GM18907 (cell line): Measurements from ENCODE around the gene RPP21.

Source experiments
- ATAC-seq: cut with Tn5 transposase; IDR thresholded peaks from one replicate; pipeline ENCODE4 v1.9.1; 2021; ENCODE audit warnings: mild to moderate bottlenecking, moderate library complexity; ENCODE audit not compliant: unreplicated experiment

RPP21 gene

DNA sequence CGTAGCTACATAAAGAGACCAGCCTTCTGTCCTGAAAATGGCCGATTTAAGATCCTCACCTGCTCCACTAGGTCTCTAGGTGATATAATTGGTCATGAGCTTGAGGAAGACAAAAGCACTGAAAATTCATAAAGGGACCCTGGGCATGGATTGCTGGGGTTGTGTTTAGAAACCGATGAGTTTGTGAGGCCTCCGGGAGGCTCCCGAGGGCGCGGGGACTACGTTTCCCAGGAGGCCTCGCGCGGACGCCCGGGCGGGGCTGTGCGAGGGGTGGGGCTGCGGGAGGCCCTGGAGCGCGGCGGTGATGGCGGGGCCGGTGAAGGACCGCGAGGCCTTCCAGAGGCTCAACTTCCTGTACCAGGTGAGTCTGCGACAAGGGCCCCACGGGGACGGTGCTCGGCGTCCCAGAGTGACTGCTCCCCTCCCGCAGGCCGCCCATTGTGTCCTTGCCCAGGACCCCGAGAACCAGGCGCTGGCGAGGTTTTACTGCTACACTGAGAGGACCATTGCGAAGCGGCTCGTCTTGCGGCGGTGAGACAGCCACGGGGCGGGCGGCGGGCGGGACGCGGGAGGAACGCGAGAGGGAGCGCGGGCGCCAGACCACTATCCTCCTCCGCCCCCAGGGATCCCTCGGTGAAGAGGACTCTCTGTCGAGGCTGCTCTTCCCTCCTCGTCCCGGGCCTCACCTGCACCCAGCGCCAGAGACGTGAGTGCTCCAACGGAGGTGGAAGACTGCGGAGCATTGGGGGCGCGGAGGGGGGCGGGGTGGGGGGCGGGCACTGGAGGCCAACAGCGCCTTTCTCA is at the start of gene RPP21:
RPP21 (plus strand) TSS at position 289 of the 804 bp plus-strand sequence; CDS start at position 305, 16 bp downstream.
- peak; percentile 85 for ATAC-seq

DNA sequence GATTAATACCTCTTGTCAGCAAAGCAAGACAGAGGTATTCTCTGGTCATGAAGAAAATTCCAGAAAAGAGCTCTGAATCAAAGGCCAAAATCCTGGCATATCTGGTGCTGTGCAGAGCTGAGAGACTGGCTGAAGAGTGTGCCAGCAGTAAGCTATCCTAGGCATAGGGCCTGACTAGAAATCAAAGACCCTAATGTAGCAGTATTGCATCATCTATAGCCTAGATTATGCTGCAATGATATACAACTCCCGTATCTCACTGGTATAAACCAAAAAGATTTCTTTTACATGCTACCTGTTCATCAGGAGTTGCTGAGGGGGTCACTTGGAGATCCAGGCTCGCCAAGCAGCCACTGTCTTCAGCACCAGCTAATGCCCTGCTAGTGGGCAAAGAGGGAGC is 49.1 kb upstream of the RPP21 start:
- ATAC-seq, result no peak

DNA sequence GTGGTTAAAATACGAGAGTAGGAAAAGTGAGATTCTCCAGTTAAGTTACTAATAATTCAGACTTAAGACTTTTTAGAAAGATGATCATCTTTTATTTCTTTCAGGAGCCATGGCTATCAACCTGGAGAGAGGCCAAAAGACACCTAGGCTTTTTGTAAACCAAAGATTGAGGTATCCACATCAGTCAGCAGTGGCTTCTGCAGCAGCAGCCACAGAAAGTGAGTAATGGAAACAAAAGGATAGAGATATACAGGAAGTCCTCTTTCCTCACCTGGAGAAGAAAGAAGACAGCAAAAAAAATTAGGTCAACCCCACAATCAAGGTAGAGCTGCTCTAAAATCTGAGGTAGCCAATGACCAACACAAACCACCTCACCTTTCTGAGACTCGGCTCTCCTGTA is 41.0 kb upstream of the RPP21 start:
- no peak for ATAC-seq

DNA sequence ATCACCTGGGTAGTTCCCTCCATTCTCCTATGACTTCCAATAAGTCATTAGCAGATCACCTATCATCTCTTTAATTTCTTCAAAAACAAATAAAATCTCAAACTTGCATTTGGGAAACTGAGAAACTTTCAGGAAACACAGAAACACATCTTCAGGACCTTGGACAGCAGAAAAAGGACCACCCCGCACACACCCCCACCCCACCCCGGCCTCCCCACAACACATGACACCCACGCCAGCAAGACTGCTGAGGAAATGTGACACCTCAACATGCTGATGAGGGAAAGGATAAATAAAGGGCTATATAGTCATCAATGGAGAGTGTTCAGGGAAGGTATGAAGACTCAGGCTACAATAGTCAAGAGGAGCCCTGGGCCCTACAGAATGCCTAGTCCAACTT is 33.9 kb upstream of the RPP21 start:
- ATAC-seq, result no peak

DNA sequence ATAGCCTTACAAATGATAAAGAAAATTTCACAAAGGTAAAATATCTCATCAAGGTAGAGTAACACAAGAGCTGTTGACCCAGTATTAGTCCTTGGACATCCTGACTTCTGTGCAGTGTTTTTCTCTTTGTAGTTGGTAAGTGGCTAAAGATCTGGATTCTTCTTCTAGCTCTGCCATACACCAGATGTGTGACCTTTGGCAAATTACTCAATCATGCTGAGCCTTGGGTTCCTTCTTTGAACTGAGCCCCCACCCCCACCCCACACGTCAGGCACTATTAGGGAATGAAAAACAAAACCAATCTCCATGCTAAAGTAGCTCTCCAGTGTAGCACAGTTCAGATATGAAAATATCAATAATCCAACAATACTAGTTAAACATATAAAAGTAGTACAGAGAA is 33.3 kb upstream of the RPP21 start:
- ATAC-seq, result no peak

DNA sequence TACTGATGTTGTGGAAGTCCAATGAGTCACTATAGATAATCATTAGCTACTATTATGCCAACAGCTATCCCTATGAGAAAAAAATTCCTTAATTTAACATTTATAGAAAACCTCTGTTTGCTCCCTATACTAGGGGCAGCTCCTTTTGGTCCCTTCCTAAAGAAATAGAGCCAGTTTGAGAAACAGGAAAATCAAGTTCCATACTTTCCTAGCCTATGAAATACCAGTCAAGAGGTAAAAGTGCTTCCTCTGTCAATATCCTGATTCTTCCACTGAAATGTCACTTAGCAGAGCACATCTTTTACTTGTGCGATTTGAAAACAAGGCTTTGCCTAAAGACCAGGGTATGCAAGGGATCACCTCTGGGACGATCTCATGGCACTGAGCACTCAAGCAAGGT is 32.7 kb upstream of the RPP21 start:
- ATAC-seq, result no peak

DNA sequence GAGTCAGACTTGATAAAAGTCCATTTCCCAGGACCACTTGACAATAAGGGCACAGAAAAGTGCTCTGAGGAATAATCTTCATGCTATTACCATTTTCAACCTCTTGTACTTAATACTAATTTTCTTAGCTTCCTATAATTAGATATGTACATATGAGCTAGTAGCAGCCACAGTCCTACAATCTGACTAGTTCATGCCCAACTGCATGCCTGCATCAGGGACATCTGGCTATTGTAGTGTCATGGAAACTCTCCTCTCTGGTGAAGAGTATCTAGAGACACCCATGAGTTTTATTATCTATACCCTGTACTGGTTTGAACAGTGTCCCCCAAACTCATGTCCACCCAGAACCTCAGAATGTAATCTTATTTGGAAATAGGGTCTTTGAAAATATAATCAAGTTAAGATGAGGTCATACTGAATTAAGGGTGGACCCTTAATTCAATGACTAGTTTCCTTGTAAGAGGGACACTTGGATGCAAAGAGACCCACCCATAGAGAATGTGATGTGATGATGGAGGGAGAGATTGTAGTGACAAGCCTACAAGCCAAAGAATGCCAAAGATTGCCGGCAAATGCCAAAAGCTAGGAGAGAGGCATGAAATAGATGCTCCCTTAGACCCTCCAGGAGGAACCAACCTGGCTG is 32.2 kb upstream of the RPP21 start:
- ATAC-seq, result no peak

DNA sequence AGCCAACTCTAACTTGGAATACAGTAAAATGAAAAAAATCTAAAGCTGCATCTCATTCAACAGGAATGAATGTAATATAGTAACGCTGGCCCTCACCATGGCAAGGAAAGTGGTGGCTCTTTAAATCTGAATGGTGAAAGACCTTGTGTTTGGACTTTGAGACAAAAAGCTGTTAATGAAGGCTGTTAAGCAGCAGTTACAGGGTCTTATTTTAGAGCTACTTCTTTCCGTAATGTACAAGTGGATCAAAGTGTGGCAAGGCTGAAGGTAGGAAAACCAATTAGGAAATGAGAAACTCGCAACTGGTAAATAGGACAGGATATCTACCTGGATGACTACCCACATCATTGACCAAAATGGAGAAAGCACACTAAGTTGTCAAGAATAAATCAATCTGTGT is 29.8 kb upstream of the RPP21 start:
- ATAC-seq, result no peak

DNA sequence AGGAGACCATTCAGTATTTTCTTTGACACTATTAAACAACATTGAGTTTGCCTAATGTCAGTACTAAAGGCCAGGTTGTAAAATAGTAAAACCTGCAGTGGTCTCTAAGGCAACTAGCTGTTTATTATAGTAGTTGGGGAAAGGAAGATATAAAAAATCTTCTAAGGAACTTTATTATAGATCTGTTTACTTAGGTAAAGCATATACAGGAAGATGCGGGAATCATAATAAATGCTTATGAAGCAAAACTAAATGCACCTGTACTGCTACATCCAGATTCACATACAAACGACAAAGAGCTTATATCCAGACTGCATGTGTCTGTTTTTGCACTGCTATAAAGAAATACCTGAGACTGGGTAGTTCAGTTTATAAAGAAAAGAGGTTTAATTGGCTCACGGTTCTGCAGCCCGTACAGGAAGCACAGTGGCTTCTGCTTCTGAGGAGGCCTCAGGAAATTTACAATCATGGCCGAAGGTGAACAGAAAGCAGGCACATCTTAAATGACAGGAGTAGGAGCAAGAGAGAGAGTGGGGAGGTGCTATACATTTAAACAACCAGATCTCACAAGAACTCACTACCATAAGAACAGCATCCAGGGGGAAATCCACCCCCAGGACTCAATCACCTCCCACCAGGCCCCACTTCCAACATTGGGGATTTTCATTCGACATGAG is 26.9 kb upstream of the RPP21 start:
- ATAC-seq, result no peak

DNA sequence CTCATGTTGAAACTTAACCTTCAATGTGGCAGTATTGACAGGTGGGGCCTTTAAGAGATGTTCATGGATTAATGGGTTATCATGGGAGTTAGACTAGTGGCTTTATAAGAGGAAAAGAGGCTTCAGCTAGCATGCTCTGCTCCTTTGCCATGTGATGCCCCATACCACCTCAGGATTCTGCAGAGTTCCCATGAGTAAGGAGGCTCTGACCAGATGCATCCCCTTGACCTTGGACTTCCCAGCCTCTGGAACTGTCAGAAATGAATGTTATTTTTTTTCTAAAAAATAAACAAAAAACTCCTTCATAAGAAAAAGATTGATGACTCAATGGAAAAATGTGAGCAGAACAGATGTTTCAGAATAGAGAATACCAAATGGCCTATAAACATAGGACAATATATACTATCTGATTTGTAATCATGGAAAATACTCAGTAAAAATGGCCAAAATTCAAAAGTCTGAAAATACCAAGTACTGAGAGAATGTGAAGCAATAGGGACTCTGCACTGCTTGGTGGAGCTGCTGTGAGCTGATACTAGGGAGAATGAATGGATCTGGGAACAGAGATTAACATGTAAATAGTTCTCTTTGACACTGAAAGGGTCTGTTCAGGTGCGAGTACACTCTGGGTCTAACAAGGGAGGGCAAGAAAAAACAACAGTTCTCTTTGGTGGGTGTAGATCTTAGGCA is 25.7 kb upstream of the RPP21 start:
- no peak for ATAC-seq

DNA sequence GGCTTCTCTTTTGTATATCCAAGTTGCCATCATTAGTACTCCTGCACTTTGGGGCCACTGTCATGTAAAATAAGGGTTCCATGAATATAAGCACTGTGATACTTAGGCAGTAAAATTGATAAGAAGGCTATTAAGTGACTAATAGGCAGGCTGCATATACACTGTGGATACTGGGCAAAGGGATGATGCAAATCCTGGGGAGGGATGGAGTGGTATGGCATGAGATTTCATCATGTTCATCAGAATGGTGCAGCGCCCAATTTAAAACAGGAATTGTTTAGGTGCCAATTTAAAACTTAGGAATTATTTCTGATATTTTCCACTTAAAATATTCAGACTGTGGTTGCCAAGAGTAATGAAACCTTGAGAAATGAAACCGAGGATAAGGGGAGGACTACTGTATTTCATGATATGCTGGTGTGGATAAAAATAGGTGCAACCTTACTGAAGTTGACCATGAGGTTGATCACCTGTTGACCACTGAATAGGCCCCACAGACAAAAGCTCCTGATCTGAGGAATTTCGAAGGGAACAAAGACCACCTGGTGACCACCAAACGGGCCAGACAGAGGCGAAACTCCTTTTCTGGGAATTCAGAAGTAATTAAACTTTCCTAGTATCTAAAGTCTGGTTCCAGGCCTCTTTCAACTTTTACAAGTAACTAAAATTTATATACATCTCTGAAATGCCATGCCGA is 23.1 kb upstream of the RPP21 start:
- ATAC-seq, result no peak

DNA sequence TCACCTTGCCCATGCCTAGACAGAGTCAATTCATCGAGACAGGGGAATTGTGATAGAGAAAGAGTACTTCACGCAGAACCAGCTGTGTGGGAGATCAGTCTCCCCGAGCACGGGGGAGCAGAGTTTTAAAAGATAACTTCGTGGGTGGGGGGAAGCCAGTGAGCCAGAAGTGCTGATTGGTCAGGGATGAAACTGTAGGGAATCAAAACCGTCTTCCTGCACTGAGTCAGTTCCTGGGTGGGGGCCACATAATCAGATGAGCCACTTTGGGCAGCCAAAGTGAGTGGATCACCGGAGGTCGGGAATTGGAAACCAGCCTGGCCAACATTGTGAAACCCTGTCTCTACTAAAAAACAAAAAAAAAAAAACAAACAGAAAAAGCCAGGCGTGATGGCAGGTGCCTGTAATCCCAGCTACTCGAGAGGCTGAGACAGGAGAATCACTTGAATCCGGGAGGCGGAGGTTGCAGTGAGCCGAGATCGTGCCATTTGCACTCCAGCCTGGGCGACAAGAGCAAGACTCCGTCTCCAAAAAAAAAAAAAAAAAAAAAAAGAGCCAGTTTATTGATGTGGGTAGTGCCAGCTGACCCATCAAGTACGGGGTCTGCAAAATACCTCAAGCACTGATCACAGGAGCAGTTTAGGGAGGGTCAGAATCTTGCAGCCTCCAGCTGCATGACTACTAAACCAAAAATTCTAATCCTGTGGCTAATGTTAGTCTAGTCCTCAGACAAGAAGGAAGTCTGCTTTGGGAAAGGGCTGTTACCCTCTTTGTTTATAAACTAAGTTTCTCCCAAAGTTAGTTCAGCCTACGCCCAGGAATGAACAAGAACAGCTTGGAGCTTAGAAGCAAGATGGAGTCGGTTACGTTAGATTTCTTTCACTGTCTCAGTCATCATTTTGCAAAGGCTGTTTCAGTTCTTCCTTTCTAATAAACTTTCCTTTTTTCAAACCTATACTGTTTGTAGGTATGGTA is 22.1 kb upstream of the RPP21 start:
- no peak for ATAC-seq

DNA sequence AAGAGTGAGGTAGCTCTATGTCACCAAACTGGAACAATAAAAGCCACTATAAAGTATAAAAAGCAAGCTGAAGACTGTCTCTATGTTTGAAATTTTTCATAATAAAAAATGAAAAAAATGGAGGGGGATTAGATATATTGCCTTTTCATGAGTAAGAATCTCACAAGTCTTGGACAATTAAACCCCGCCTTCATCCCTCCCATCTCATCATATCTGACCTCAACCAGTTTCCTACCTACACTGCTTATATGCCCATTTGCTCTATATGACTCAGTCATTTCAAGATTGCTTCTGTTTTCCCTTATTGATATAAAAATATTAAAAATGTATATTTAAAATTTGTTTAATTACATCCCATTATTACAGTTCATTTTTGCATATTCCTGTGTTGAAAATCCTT is 21.1 kb upstream of the RPP21 start:
- ATAC-seq, result no peak

DNA sequence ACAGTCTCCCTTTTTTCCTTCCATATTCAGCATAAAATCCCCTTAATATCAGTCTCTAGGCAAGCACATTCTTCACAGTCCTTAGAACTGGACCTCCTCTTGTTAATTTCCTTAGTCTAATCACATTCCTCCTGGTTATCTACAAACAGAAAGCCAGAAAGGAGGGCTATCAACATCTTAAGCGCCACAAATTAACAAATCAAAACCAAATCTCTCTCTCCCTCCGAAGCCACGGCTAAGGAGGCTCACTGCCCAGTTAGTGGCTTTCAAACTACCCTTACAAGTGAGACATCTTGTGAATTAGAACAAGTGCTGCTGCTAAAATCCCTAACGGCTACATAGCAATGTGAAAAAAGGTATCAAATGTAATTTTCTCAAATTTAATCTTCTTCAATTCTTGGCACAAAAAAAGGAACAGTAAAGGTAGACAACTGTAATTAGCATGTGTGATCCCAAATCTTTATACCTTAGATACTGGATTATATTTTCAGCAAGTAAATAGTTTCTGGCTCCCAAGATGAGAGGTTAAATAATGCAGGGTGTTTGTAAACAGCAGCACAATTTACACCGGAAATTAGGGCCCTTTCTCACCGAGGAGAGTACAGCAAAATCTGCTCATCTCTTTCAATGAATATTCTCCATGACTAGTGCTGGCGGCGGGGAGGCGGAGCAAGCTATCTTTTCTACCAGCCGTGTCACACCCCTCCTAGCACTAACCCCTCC is 19.6 kb upstream of the RPP21 start:
- peak; percentile 40 for ATAC-seq

DNA sequence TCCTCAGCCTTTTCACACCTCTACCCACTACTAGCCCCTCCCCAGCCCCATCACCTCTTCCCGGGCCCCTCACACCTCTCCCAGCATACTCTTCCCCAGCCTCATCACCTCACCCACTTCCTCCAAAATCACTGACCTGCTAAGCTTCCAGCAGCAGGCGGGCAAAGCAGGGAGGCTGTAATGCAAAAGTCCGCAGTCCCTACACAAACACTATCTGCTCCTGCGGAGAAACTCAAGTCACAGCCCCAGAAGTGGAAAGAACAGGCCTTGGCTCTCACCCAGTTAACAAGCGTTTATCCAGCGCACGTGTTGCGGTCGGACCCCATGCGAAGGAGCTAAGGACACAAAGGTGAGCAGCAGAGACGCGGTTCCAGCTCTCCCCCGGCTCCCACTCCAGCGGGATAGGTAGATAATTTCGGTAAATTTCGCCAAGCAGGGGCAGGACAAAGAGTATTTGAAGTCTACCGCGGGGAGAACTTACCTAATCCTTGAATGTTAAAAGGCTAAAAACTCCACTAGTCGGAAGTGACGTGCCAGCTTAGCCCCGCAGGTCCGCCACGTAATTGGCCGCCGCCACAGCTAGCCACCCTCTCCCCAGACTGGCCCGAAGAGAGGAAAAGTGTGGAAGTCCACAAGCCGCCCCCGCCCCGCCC is 19.0 kb upstream of the RPP21 start:
- ATAC-seq, result peak; percentile 46

DNA sequence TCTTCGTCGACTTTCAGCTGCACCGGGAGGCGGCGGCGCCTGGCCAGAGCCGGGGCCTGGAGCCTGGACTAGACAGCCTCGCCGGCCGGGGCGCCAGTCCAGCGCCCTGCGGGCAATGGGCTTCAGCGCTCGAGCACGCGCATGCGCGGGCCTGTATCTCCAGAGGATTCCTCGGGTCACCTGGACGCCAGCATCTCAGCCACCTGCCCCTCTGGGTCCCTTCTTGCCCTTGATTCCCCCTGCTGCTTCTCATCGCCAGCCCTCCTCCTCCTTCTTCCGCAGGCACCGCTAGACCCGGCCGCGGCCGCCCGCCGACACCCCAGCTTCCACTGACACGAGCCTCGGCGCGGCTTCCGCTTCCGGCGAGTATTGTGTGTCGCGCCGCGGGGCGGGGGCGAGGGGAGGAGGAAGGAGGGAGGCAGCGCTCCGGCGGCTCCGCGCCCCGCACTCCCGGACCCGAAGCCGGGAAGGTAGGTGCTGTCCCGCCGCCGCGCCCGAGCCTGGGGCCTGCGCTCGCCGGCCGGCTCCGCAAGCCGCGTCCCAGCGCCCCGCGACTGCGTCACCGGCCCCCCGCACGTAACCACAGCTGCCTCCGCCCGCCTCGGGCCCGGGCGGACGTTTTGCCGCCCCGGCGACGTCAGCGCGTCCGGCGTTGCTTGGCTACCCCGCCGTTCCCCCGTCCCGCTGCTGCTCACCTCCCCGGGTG is 18.3 kb upstream of the RPP21 start, which contains the start of gene TRIM39:
TRIM39 (plus strand) TSS at position 402 of the 706 bp plus-strand sequence. CDS start 2,391 bp downstream, outside the sequence.
- ATAC-seq, result peak; percentile 79

DNA sequence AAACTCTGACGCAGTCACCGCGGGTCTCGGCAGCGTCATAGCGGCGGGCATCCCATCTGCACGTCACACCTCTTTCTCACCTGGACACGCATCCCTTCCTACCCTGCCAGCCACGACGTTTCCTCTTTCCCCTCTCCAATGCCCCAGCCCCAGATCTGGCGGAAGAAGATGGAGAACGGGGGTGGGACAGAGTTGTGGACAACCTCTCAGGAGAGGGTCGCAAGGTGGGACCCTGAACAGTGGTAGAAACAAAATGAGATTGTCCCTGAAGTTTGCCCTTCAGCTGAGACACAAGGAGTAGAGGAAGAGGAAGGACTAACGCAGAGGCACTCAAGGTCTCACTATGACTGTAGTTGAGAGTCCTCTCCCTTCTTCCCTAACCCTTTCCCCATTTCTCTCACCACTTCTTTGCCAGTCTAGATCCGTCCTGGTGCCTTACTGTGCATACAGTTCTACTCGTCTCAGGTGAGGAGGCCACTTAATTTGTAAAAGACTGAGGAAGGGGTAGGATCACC is 17.7 kb upstream of the RPP21 start:
- ATAC-seq, result no peak
